Measurements from ENCODE around the gene VPS33A.

VPS33A gene

GRCh38 chr12:122184517-122184916, 81.8 kb downstream of the VPS33A start:
- H3K4me3 ChIP-seq (ENCODE audit: low read depth, low read length) = no peak overlapping the region

GRCh38 chr12:122183588-122183940, 82.7 kb downstream of the VPS33A start:
- peak overlapping the region; percentile 45 for H3K4me3 ChIP-seq (ENCODE audit: low read depth, low read length)

GRCh38 chr12:122182887-122183587, 83.3 kb downstream of the VPS33A start, which contains the start of gene LRRC43:
LRRC43 (plus strand) TSS chr12:122183123; CDS start chr12:122183145, 22 bp downstream.
- H3K4me3 ChIP-seq (ENCODE audit: low read depth, low read length) = peak within 1 kb of the TSS; percentile 45
